Iris pigment epithelial cell (primary cell): ENCODE results near the gene POLR1D.

Source experiments
- DNase-seq: peaks from one replicate; pipeline ENCODE4 v3.0.0-alpha.2; 2011; ENCODE audit warnings: low read depth

POLR1D gene, protein sequence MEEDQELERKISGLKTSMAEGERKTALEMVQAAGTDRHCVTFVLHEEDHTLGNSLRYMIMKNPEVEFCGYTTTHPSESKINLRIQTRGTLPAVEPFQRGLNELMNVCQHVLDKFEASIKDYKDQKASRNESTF

GRCh38 chr13:27621366-27622101 lies at the start of gene POLR1D:
POLR1D (plus strand) TSS chr13:27621892; CDS start chr13:27621984, 92 bp downstream.
- peak; percentile 76 for DNase-seq

GRCh38 chr13:27572234-27572901 lies 49.3 kb upstream of the POLR1D start:
- no peak for DNase-seq

- peak; percentile 77 for DNase-seq
Observed at GRCh38 chr13:27573265-27573664, 48.4 kb upstream of the POLR1D start.

- DNase-seq = no peak
Observed at GRCh38 chr13:27574661-27575060, 47.0 kb upstream of the POLR1D start.

- DNase-seq = peak; percentile 64
Observed at GRCh38 chr13:27578121-27579030, 43.3 kb upstream of the POLR1D start.

DNA sequence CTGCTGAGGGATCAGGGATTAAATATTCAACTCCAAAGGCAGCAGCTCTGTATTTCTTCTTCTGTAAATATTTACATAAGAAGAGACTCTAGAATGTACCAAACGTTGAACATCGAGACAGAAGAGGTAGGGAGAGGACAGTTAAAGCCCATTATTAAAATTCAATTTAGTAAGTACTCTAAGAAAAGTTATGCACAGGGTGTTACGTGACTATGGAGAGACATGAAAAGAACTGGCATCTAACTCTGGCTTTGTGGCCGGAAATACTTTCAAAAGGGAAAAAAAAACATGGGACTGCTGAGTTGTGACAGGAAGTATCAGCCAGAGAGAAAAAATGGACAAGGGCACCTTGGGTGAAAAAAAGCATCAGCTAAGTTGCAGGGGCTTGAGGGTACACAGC lies 38.0 kb upstream of the POLR1D start:
- DNase-seq = peak; percentile 58

GRCh38 chr13:27587095-27587746 lies 34.5 kb upstream of the POLR1D start:
- DNase-seq = no peak

DNA sequence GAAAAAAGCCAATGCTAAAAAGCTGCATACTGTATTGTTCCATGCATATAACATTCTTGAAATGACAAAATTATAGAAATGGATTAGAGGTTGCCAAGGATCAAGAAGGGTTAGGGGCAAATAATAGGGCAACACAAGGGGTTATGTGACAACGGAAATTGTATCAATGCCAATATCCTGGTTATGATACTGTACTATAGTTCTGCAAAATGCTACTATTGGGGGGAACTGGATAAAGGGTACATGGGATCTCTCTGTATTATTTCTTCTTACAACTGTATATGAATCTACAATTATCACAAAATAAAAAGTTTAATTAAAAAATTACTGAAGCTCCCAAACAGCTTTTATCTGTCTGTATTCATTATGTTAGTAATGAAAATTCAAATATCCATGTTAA lies 33.3 kb upstream of the POLR1D start:
- DNase-seq = no peak

DNA sequence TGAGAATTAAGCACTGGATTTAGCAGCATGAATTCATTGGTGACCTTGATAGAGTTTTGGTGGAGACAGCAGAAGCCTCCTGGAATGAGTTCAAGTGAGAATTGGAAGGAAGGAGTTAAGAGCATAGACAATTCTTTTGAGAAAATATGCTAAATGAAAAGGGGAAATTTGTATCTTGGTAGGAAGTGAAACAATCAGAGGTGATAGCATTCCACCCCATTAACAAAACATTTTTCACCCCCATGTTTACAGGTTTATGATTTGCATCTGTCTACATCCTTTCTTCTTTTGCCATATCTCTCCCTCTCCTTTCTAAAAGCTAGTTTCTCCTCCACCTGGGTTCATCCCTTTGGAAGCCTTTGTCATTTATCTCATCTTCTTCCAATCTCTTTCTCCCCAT lies 28.8 kb upstream of the POLR1D start:
- DNase-seq = no peak

DNA sequence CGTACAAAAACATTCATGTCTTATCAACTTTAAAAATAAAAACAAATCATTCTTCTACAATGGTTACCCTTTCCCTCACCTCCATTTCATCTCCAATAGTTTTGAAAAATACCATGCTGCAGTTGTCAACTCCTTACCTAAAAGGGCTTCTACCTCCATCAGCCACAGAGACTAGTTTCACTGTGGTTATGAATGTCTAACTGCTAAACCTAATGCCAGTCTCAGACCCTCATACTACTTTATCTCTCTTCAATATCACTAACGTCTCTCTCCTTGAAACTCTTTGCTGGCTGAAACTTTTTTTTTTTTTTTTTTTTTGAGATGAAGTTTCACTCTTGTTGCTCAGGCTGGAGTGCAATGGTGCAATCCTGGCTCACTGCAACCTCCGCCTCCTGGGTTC lies 28.4 kb upstream of the POLR1D start:
- no peak for DNase-seq

DNA sequence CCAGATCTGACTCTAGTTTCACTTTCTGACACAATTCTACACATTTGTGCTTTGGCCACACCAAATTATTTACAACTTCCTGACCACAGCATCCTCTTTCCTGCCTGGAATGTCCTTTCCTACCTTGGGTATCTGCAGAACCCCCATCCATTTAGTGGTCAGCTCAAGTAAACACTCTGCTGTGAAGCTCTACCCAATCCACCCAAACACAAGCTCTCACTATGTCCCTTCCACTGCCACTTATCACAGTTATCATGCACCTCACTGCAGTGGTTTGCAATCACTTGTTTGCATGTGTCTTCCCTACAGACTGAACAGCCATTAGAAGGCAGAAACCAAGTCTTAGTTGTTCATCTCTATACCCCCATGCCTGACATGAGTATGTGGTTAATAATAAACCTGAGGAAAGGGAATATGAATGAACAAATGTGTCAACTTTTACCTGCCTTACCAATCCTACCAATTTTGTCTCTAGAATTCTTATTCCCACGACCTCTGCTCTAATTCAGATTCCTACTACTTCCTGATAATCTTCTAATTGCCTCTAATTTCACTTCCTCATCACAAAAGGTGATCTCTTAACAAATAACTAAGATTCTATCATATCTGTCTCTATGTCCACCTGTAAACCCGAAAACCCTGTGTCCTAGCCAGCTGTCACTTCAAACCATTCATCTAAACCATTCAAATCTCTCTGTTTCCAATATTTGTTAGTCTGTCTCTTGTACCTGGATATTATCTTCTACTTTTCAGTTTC lies 26.5 kb upstream of the POLR1D start:
- DNase-seq = no peak

- no peak for DNase-seq
Observed at GRCh38 chr13:27599096-27599495, 22.6 kb upstream of the POLR1D start.

DNA sequence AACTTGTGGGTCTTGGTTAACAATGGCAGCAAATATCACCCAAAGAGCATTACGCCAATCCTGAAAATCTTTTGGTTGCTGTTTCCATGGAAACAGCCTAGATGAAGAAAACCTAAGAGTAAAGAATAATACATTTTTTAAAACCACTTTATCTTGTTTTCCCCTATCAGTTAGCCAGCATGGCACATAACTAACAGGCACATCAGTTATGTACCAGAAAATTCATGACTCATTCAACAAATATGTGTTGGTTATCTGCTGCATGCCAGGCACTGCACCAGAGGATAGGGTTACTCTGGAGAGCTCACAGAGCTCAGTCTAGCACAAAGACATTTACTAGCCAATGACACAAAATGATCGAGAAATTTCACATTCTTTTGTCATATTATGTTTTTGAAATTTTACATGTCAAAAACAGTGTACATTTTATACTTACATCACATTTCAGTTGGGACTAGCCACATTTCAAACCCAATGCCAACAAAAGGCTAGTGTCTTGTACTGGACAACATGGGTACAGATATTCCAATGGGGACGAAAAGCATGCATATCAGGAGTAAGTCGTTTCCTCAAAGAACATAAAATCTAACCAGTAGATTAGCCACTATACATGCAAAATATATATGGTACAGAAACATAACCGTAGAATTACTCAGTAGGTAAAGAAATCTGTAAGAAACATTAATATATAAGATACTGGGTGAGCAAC lies 21.7 kb upstream of the POLR1D start:
- DNase-seq = peak; percentile 84

- no peak for DNase-seq
Observed at GRCh38 chr13:27600711-27601110, 21.0 kb upstream of the POLR1D start.

DNA sequence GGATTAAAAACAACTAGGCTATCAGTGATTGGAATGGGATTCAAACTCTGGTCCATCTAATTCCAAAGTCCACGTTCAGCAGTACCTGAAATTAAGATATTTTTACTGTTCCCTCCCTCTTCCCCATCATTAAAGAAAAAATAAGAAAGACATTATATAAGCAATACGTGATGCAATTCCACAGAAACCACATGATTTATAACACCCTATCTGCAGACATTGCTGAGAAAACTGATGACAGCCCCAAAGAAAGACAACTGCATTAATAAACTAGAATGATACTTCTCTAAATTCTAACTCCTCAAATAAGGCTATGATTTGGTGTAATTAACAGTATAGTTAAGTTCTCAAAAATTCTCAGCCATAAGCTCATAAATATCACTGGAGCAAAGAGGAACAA lies 20.5 kb upstream of the POLR1D start:
- DNase-seq = no peak

GRCh38 chr13:27601803-27602202 lies 19.9 kb upstream of the POLR1D start:
- no peak for DNase-seq

GRCh38 chr13:27605099-27605498 lies 16.6 kb upstream of the POLR1D start:
- DNase-seq = no peak

DNA sequence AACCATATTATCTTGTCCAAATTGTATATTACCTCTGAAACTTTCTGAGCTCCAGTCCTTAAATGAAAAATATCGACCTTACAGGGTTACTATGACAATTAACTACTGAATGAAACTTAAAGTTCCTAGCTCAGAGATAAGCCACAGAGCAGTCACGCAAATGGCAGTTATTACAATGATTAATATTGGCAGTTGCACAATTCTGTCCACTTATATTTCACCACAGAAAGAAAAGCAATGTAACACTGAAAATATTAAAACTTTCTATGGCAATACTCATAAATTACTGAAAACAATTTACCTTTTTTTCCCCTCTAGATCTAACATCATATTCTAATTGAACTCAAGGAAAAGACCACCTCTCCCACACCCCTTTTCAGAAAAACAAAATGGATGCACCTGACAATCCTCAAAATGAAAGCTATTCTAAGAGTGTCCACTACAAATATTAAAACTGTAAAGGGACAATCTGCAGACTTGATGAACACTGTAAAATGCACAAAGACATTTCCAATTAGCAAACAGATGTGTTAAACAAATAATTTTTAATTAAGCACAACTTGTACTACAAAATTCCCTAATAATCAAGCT lies 16.0 kb upstream of the POLR1D start:
- peak; percentile 40 for DNase-seq

GRCh38 chr13:27607125-27607524 lies 14.6 kb upstream of the POLR1D start:
- DNase-seq = peak; percentile 94

- DNase-seq = no peak
Observed at GRCh38 chr13:27613628-27614027, 8.1 kb upstream of the POLR1D start.
